HG03025 (cell line): ENCODE data around the gene WDR38.

Experiments used
- ATAC-seq: cut with Tn5 transposase; IDR thresholded peaks from one replicate; pipeline ENCODE4 v1.9.1; 2021; ENCODE audit warnings: mild to moderate bottlenecking, moderate library complexity; ENCODE audit not compliant: unreplicated experiment, low FRiP score

Gene WDR38

GRCh38 chr9:124855944-124856765 lies 2.9 kb downstream of the WDR38 start:
- ATAC-seq, result no peak

- no peak for ATAC-seq
Measured at GRCh38 chr9:124857533-124858162, 4.4 kb downstream of the WDR38 start.

- no peak for ATAC-seq
Measured at GRCh38 chr9:124858330-124859046, 5.2 kb downstream of the WDR38 start.

GRCh38 chr9:124859803-124860581 lies 6.7 kb downstream of the WDR38 start:
- ATAC-seq, result no peak

GRCh38 chr9:124860582-124861341 lies 7.5 kb downstream of the WDR38 start:
- no peak for ATAC-seq

- peak; percentile 80 for ATAC-seq
Measured at GRCh38 chr9:124861342-124862229, 8.3 kb downstream of the WDR38 start, which contains the start of the genes ARPC5L and RPL35. Gene ARPC5L (plus strand): TSS chr9:124862130. CDS start chr9:124869291, 7,161 bp downstream. Gene RPL35 (minus strand): TSS chr9:124861957. CDS start chr9:124861912, 45 bp downstream.

- no peak for ATAC-seq
Measured at GRCh38 chr9:124863371-124863871, 10.2 kb downstream of the WDR38 start.

GRCh38 chr9:124868511-124869465 lies 15.5 kb downstream of the WDR38 start:
- peak; percentile 50 for ATAC-seq

GRCh38 chr9:124869466-124869985 lies 16.3 kb downstream of the WDR38 start:
- peak; percentile 11 for ATAC-seq

- peak; percentile 34 for ATAC-seq
Measured at GRCh38 chr9:124869986-124870560, 16.8 kb downstream of the WDR38 start.

GRCh38 chr9:124870723-124871122 lies 17.5 kb downstream of the WDR38 start:
- no peak for ATAC-seq

GRCh38 chr9:124871156-124871561 lies 17.9 kb downstream of the WDR38 start:
- no peak for ATAC-seq

GRCh38 chr9:124873664-124874063 lies 20.4 kb downstream of the WDR38 start:
- ATAC-seq, result no peak

- no peak for ATAC-seq
Measured at GRCh38 chr9:124875501-124875900, 22.2 kb downstream of the WDR38 start.

GRCh38 chr9:124877021-124877782 lies 23.9 kb downstream of the WDR38 start:
- ATAC-seq, result no peak

GRCh38 chr9:124878021-124878420 lies 24.8 kb downstream of the WDR38 start:
- ATAC-seq, result no peak
